ENCODE results near the gene C6orf136. TPM values are rescaled to one million over a fixed set of nuclear protein-coding genes. Genes with fewer than 3 reads are reported as not detected.

Gene C6orf136
- total RNA-seq, 4 donors from 2014 or later: 10.8 to 19.6 (median 16.6) TPM

DNA sequence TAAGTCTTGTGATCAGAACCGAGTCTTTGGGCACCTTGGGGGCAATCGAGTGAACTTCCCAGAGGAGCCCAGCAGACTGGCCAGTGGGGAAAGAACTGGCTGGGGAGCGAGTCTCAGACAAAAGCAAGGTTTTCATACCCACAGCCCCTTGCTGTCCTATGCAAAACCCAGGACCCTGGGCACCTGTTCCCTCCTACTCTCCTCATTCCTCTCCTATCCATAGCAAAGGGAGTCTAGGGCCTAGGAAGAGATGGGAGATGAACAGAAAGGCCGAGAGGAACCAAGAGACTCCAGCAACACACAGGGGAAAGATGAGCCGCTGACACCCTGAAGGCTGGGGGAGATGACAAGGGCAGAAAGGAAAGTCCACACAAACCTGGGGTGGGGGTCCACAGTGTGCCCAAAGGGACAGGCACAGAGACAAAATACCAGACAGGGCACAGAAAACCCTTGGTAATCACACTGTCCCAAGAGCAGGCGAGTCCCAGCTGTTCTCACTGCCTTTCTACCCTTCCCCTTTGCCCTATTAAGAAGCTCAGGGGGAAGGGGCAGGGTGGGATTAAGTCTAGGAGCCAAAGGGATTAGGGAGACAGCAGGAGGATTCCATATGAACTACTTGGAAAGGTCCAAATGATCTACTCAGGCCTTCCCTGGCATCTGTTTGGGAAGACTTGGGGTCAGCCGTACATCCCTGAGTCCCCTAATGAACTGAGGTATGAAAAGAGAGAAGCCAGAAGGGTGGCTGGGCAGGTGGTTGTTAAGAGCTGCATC, 33.0 kb downstream of the C6orf136 start:
- Histone ChIP-seq H3K9me3 (no peaks in the 10 kb centered on the region), H3K36me3 (peaks cover 0 to 46% of the 10 kb centered on the region in 2 donors), H3K4me1 (peaks cover 5 to 71% (median 38%) of the 10 kb centered on the region in 3 donors), H3K27ac (peak overlapping the region; percentile 41 to 100 (median 80)), H3K27me3 (no peaks in the 10 kb centered on the region), H3K4me3 (peak overlapping the region in 1 of 2 donors; percentile 92)
- WGBS, 2 donors (ENCODE audit: low coverage in 1 of 2): 29 to 53% methylated on average over 4 to 5 of the region's 7 CpGs
- TF ChIP-seq EP300 (IDR thresholded peaks at IDR 0.05): no peak
- no peak for TF ChIP-seq POLR2A (IDR thresholded peaks at IDR 0.05)
- no peak for TF ChIP-seq POLR2AphosphoS5 (IDR thresholded peaks at IDR 0.05)
- no peak for TF ChIP-seq CTCF (IDR thresholded peaks at IDR 0.05)
- no peak for ATAC-seq

GRCh38 chr6:30681766-30682142, 34.8 kb downstream of the C6orf136 start:
- Histone ChIP-seq H3K9me3 (no peaks in the 10 kb centered on the region), H3K36me3 (peaks cover 0 to 35% of the 10 kb centered on the region in 2 donors), H3K27me3 (no peaks in the 10 kb centered on the region), H3K4me1 (peaks cover 5 to 81% (median 44%) of the 10 kb centered on the region in 3 donors), H3K27ac (peak overlapping the region; percentile 92 to 100 (median 98)), H3K4me3 (peak overlapping the region; percentile 91 to 92)
- TF ChIP-seq POLR2A (IDR thresholded peaks at IDR 0.05): no peak
- TF ChIP-seq CTCF (IDR thresholded peaks at IDR 0.05): no peak
- TF ChIP-seq POLR2AphosphoS5 (IDR thresholded peaks at IDR 0.05): no peak
- no peak for TF ChIP-seq EP300 (IDR thresholded peaks at IDR 0.05)
- 5 to 16% methylated on average over 3 to 4 of the region's 4 CpGs for WGBS, 2 donors (ENCODE audit: low coverage in 1 of 2)
- ATAC-seq: no peak

DNA sequence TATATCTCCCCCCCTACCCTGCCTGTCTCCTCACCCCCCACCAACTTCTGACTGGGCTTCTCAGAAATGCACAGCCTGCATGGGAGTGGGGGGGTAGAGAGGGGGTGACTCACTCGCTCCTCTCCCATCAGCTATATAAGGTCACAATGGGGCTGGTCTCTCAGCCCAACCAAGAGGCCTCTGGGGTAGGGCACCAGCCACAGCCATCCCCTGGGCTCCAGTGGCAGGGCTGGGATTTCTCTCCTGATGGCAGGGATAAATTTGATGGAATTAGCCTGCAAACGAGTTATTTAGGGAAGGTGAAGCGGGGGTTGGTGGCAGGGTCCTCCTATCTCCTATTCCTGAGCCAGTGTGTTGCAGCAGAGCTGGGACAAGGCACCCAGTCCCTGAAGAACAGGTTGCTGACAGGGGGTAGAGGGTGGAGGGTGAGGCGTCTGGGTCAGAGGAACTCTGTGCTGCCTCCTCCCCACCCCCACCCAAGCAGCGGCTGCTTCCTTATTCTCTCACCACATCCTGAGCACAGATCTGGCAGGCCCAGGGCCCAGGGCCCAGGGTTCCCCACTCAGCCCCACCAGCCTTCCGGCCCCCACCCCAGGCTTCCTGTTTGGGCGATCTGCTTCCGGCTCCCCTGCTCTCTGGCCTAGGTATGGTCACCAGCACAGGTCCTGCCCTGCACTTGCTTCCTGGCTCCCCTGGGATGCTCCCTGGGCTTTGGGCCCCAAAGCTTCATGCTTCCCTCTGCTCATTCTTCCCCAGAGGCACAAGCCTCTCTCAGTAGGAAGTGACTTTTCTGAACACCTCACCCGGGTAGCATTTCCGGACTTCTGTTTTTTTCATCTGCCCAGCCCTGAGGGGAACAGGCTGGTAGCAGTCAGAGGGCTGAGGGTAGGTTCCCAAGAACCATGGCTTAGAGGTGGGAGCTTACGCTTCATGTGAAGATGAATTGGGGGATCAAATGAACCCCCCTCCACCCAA, 35.5 kb downstream of the C6orf136 start:
- WGBS, 2 donors (ENCODE audit: low coverage in 1 of 2): 9% methylated on average over 4 of the region's 11 CpGs; no CpG with 5 or more reads in 1 of the 2 donors

More for the DNA sequence above, 35.5 kb downstream of the C6orf136 start:
- peak overlapping the region; percentile 92 to 100 (median 98) for H3K27ac ChIP-seq
- H3K27me3 ChIP-seq: no peaks in the 10 kb centered on the region
- peak; percentile 76 for ATAC-seq
- peaks cover 0 to 28% of the 10 kb centered on the region in 2 donors for H3K36me3 ChIP-seq
- no peaks in the 10 kb centered on the region for H3K9me3 ChIP-seq
- H3K4me1 ChIP-seq: peaks cover 5 to 81% (median 44%) of the 10 kb centered on the region in 3 donors
- TF ChIP-seq POLR2AphosphoS5 (IDR thresholded peaks at IDR 0.05) (peak; percentile 90), EP300 (IDR thresholded peaks at IDR 0.05) (no peak), CTCF (IDR thresholded peaks at IDR 0.05) (no peak), POLR2A (IDR thresholded peaks at IDR 0.05) (peak; percentile 34 to 72)
- peak overlapping the region; percentile 91 to 92 for H3K4me3 ChIP-seq
